ENCODE data around the gene STOM.
"Not testable (repeated sequence)": the region's sequence is repeated elsewhere in the genome, so short reads cannot be mapped to it uniquely, and the experiment has no call there.

Gene STOM

GRCh38 chr9:121298689-121299466 lies 71.2 kb downstream of the STOM start:
- no peak for DNase-seq

- no peak for DNase-seq
Measured at GRCh38 chr9:121298016-121298538, 72.0 kb downstream of the STOM start.

GRCh38 chr9:121297389-121297788 lies 72.7 kb downstream of the STOM start:
- DNase-seq: no peak

GRCh38 chr9:121296213-121297127 lies 73.6 kb downstream of the STOM start:
- no peak for DNase-seq

DNA sequence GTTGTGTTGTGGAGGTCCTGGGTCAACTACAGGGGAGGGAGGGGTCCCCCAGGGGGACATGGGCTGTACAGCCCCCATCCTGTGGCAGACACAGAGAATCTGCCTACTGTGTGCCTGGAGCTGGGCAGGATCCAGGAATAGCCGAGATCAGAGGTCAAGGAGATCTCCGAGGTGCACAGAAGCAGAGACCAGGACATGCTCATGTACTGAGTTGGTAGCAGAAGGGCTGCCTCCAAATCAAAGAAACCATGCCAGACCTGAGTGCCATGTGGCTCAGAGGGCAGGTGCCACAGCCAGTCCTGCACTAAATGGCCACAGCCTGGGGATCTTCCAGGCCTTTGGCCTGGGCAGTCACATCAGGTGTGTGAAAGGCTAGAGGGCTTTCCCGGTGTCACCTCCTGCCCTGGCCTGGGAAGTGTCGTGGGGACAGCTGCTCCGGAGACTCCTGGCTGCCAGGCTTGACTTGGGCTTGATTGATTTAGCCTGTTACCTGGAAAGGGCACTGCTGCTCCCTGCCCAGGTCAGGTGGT lies 74.3 kb downstream of the STOM start:
- DNase-seq: no peak

GRCh38 chr9:121294866-121295661 lies 75.0 kb downstream of the STOM start:
- no peak for DNase-seq

DNA sequence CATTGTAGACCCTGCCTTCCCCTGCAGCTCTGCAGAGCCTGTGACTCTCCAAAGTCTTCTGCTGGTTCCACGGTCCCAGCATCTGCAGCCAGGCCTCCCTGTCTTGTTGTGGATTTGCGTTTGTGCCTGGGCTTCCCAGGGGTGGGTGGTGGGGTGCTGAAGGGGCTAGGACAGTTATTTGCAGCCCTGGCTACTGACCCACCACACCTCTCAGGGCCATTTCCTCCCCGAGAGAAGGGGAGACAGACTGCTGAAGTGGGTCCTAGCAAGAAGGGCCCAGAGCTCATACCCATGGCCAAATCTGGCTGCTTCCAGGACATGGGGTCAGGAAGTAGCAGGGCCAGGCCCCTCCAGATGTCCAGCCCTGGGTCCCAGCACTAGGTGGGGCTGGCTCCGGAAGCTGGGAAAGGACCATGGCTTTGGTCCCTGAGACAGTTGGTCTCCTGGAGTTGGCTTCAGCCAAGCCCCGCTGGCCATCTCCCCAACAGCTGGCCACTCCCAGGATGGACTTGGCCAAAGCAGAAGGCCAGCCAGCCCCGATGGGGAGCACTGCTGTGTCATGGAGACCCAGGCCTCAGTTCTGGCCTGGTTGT lies 75.8 kb downstream of the STOM start:
- DNase-seq: no peak

DNA sequence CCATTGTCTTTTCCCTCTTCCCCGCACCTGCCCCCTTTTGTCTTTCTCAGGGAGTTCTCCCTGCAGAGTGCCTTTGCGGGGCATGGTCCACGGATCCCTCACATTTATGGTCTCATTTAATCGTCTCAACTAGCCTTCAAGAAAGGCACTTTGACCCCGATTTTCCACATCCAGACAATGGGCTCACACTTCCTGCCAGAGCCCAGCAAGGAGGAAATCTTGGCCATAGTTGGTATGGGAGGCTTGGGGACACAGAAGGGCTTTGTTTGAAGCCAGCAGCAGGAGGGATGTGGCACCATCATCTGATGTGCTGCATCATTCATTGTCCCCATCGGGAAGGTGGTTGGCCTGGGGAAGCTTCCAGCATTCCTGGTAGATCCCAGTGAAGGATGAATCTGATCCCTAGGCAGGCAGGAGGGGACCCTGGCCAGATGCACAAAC lies 77.2 kb downstream of the STOM start:
- no peak for DNase-seq

- DNase-seq: no peak
Measured at GRCh38 chr9:121292051-121292450, 78.0 kb downstream of the STOM start.

DNA sequence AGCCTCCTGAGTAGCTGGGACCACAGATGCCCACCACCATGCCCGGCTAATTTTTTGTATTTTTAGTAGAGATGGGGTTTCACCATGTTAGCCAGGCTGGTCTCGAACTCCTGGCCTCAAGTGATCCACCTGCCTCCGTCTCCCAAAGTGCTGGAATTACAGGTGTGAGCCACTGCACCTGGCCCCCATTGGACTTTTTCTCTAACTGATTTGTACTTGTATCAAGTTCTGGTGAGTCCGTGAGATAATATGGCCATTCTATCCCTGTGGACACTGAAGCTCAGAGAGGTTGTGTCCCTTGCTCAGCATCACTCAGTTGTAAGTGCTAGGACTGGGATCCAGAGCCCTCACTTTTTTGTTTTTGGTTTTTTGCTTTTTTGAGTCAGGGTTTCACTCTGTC lies 78.5 kb downstream of the STOM start:
- not testable (repeated sequence) for DNase-seq

DNA sequence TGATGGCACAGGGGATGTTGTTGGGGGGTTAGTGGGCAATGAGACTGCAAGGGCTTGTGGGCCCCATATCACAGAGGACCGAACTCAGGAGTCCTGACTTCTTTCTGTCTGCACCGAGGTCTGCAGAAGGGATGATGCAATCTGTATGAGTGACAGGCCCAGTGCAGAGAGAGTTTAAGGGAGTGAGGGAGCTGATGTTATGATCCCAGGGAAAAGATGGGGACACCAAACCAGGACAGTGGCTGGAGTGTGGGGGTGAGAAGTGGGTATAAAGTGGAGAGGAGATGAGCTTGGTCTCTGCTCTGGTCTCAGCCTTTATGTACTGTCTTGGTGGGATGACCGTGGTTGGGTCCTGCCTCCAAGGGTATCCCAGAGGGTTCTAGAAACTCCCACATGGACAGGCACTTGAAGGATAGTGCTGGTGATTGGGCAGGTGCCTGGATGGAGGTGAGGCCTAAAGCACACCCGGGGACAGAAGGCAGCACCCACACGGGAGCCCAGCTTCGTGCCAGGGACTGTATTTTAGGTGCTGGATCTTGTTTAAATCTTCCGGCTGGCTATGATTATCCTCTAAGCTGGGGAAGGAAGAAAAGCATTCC lies 80.2 kb downstream of the STOM start:
- DNase-seq: peak; percentile 4

DNA sequence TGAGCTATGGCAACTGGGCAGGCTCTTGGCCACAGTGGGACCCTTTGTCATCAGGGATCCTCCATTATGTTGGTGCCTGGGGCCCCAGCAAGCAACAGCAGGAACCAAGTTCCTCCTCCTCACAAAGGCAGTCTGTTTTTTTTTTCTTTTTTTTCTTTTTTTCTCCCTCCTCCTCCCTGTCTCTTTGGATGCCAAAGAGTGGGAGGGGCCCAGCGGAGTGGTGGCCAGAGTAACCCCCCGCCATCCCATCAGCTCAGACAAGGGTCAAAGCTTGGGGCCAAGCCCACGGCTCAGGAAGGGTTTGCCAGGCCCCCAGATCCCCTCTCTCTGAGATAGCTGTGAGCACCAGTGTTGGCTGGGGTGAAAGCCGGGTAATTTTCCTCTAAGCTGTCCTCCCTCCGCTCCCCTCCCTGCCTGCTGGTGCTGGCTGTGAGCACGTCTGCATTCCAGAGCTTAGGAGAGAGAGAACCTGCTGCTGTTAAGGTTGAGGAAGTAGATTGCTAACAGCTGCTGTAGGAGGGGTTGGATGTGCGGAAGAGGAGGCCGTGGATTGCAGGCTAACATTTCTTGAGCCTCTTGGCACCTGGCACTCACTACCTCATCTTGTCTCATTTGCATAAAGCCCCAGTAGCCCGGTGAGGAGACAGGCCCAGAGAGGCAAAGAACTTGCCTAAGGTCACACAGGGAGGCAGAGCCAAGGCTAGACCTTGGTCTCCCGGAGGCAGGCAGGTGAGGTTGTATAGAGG lies 80.9 kb downstream of the STOM start:
- DNase-seq: no peak
